ENCODE measurements around the gene HIKESHI.
A peak's percentile ranks its signal among the peaks of the same experiment; 100 is the strongest.
"Not testable (repeated sequence)": the region's sequence is repeated elsewhere in the genome, so short reads cannot be mapped to it uniquely, and the experiment has no call there.

HIKESHI gene, protein sequence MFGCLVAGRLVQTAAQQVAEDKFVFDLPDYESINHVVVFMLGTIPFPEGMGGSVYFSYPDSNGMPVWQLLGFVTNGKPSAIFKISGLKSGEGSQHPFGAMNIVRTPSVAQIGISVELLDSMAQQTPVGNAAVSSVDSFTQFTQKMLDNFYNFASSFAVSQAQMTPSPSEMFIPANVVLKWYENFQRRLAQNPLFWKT

DNA sequence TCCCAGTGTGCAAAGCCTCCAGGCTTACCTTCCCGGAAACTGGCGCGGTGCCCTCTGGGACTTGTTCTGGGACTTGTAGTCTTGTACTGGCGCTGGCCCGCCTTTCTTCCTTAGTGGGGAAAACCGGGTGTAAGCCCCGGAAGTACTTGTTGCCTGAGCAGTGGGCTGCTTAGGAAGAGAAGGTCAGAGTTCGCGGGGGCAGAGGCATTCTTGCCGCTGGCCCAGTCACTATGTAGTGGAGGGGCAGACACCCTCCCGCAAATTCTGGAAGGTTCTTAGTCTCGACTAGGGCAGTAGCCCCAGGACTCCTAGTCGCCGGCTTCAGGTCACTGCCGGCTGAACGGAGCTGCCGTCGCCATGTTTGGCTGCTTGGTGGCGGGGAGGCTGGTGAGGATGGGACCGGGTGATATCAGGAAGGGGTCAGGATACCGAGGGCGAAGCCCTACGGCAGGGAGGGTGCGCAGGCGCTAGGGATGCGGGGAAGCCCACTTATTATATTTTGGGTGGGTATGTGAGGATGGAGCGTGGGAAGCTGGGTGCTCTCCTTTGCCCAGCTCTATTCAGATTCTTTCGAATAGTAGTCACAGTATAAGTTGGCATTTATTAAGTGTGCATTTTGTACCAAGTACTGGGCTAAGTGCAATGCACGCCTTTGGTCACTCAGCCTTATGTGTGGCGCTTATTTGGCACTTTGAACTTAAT lies at the start of gene HIKESHI:
Gene HIKESHI, plus strand, starts transcription at position 149 of the 702 bp plus-strand sequence. Its CDS starts 209 bp downstream, at position 358.
- peak; percentile 86 to 87 for DNase-seq (ENCODE audit: low read depth in 2 of 2)

DNA sequence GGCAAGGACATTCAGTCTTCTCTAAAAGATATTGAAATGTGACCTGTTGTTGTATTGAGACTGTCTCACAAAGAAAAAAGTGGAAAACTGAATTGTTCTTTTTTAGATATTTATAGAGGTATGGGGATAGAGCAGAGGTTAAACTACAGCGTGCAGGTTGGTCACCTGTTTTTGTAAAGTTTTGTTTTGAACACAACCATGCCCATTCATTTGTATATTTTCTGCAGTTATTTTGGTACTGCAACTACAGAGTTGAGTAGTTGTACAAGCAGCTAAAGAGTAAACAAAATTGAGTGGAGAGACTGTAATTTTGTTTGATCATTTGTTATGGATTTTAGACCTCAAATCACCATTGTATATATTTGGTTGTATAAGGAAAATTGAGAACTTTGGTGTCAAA lies 46.1 kb upstream of the HIKESHI start:
- no peak for DNase-seq (ENCODE audit: low read depth in 2 of 2)

DNA sequence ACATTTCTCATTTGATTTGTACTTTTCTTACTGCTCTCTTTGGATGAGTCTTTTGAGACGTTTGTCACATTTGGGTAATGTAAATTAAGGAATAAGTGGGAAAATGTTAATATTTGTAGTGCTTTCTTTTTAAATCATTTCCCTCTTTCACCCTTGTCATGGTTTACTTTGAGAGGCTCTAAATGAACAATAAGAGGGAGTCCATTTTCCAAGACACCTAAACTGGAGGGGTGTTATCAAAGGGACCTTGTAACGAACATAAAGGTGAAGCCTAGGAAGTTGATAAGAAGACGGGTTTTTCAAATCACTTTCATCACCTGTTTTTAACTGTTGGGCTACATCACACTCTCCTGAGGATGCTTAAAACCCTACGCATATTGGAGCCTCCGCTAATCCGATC lies 45.4 kb upstream of the HIKESHI start:
- DNase-seq (ENCODE audit: low read depth in 2 of 2): no peak

DNA sequence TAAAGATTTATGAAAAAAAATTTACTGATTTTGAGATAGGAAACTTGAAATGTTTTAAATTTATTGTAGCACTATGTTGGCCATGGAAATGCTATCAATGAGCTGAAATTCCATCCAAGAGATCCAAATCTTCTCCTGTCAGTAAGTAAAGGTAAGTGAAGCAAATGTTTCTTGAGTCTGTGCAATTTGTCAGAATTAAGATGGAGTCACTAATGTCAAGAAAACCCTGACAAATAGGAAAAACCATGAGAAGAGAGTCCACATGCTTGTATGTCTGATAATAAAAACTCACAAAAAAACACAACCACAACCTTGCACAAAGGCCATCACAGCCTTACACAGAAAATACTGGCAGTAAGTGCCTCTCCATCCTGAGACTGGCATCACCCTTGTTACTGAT lies 44.6 kb upstream of the HIKESHI start:
- no peak for DNase-seq (ENCODE audit: low read depth in 2 of 2)

DNA sequence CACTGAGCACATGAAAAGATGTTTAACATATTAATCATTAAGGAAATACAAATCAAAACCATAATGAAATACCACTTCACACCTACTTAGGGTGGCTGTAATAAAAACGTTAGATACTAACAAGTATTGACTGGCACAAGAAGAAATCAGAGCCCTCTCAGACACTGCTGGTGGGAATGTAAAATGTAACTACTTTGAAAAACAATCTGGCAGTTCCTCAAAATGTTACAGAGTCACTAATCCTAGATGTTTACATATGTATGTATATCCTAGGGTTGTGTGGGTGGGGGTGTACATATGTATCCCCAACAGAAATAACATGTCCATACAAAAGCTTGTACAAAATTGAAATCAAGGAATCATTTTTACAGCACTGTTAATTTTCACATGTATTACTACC lies 42.3 kb upstream of the HIKESHI start:
- no peak for DNase-seq (ENCODE audit: low read depth in 2 of 2)

DNA sequence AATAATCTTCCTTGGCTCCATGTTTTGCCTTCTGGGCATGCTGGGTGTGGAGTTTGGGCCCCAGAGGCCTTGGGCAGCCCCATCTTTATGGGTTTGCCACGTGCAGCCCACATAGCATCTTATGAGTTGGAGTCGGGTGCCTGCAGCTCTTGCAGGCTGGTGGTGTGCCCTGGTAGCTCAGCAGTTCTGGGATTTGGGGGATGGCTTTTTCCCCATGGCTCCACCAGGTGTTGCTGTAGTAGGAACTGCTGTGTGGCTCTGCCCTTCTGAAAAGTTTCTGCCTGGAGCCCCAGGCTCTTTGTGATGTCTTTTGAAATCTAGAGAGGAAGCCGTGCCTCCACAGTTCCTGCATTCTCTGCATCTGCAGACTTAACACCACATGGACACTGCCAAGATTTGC lies 40.7 kb upstream of the HIKESHI start:
- no peak for DNase-seq (ENCODE audit: low read depth in 2 of 2)

DNA sequence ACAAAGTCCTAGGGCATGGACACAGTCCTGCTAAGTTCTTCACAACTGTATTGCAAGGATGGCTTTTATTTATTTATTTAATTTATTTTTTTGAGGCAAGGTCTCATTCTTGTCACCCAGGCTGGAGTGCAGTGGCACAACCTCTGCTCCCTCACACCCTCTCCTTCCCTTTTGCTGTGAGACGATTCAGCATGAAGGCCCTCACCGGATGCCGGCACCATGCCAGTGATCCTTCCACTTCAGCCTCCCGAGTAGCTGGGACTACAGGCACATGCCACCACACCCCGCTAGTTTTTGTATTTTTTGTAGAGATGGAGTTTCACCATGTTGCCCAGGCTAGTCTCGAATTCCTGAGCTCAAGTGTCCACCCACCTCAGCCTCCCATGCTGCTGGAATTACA lies 39.7 kb upstream of the HIKESHI start:
- DNase-seq (ENCODE audit: low read depth in 2 of 2): no peak

DNA sequence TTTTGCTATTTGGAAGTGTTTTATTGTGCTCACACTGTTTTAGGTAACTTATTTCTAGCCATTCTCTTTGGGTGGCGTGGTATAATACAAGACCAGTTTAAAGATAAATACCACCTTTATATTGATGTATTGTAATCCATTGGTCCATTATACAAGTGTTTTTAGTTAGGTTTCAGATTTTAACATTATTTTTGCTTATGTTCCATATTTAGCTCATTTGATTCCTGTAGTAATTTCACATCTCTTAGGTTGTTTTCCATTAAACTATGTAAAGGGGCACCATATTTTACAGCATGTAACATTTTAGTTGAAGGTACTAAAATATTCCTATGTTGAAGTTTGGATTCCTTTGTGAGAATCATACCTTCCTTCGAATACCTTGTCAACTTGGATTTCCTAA lies 37.4 kb upstream of the HIKESHI start:
- DNase-seq (ENCODE audit: low read depth in 2 of 2): no peak

DNA sequence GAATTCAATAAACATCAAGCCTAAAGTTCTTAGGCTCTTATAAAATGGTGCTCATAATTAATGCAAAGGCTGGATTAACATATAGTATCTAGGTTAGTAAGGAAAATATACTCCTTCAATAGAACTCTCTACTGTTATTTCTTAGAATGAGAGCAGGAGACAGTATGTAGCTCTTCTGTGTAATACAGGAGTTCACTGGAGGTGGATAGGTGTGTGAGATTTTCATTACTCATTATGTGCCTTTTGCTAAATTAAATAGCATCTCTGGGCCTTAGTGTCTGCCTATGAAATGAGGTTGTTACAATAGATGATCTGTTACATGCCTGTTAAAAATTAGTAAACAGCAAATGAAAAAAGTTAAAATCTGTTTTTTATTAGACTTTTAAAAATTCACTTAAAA lies 36.8 kb upstream of the HIKESHI start:
- no peak for DNase-seq (ENCODE audit: low read depth in 2 of 2)

DNA sequence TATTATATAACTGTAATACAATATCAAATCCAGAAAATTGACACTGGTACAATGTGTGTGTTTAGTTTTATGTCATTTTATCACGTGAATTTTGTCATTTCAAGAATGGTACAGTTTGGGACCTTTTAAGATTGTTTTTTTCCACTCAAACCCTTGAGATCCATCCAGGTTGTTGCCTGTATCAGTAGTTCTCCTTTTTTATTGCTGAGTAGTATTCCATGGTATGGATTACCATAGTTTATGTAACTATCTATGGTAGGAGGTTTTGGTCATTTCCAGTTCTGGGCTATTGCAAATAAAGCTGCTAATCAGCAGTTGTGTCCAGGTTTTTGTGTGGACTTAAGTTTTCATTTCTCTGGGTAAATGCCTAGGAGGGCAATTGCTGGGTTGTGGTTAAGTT lies 32.4 kb upstream of the HIKESHI start:
- no peak for DNase-seq (ENCODE audit: low read depth in 2 of 2)

DNA sequence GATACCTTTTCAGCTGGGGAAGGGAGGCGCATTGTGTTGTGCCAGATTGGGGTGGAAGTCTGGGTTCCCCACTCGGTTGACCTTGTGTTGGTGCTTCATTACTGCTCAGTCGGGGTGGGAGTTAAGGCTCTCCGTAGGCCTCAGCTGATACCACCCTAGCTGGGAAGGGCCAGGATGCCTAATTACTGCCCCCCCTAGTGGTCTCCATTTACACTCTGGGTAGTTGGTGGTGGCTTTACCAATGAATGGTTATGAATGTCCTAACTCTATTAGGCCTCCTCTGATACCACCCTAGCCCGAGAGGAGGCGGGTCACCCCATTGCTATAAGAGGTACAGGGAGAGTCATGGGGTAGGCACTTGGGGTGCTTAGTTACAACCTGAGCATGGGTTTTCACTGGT lies 27.5 kb upstream of the HIKESHI start:
- no peak for DNase-seq (ENCODE audit: low read depth in 2 of 2)

DNA sequence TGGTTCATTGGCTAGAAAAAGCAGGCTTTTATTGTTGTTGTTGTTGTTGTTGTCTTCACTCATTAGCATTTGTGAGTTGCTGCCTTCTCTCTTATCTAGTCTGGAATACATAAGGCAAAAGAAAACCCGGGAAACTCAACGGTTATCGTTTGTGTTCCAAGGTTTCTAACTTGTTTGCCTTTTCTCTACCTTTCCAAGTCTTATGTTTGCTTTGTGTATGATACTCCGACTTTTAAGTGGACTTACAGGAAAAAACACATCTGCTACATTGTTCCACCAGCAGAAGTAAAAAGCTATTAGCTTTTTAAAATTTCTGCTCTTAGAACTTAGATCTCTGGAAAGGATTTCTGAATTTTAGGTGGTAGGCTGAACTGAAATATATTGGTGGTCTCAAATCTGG lies 27.0 kb upstream of the HIKESHI start:
- DNase-seq (ENCODE audit: low read depth in 2 of 2): no peak

DNA sequence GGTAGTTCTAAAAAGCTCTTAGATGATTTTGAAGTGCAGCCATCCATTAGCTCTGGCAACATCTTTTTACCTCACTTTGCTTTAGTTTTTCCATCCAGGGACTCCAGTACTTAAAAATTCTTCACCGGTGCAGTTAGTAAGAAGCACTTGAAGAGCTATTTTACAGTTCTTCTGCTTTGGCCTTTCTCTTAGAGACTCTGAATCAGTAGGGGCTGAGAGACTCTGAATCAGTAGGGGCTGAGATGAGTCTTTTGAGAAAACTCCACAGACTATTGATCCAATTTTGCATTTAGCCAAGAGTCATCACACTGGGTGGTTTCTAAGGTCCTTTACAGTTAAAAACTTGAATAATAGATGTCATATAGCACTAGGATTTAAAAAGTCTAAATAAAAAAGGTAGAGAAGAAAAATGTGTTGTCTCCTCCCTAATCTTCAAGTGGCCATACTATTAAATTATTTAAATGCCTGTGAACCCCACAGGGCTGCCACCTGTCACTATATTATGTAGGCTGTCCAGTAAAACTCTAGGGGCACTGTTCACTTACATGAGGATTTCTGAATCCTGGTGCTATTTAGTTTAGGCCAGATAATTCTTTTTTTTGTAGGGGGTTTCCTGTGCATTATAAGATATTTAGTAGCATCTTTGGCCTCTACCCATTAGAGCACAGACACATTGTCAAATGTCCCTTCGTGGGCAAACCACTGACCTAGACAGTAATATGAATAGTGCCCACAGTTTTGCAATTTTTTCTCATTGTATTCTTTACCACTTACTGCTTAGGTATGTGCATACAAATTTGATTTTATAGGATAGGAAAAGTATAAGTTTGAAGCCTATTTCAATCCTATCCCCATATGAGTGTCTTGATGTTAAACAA lies 26.3 kb upstream of the HIKESHI start:
- no peak for DNase-seq (ENCODE audit: low read depth in 2 of 2)

DNA sequence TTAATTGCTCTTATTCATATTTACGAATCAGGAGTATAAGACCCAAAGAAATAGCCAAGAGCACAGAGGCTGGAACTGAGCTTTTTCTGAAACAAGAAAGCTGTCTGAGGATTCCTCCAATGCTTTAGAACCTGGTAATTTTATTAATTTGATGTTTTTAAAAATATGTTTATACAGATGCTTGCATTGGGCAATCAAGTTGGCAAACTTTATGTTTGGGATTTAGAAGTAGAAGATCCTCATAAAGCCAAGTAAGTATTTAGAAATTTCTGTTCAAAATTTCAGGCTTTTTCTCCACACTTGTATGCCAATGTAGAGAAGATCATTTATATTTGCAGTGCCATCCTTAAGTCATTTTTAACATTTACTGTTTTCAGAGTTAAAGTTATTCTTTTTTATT lies 24.3 kb upstream of the HIKESHI start:
- no peak for DNase-seq (ENCODE audit: low read depth in 2 of 2)

DNA sequence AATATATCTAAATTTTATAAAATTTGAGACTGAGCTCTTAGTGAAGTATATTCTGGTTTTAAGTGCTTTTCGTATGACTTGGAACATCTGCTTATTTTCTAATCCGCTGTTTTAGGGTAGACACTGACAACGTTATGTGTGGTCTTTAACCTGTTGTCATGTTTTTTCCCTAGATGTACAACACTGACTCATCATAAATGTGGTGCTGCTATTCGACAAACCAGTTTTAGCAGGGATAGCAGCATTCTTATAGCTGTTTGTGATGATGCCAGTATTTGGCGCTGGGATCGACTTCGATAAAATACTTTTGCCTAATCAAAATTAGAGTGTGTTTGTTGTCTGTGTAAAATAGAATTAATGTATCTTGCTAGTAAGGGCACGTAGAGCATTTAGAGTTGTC lies 23.8 kb upstream of the HIKESHI start:
- DNase-seq (ENCODE audit: low read depth in 2 of 2): no peak

DNA sequence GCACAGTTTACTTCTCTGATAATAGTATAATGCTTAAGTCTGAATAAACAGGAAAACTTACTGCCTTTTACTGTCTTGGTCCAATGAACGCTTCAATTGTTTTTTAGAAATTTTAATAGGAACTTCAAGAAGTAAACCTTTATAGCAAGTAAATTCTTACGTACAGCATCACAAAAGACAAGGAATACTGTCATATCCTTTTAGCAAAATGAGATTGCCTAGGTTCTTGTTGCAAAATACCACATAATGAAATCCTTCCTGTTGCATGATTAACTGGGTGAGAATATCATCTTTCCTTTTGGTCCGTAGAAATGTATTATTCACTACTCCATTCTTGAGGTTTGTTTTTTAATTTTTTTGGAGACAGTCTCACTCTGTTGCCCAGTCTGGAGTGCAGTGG lies 22.3 kb upstream of the HIKESHI start:
- DNase-seq (ENCODE audit: low read depth in 2 of 2): no peak

DNA sequence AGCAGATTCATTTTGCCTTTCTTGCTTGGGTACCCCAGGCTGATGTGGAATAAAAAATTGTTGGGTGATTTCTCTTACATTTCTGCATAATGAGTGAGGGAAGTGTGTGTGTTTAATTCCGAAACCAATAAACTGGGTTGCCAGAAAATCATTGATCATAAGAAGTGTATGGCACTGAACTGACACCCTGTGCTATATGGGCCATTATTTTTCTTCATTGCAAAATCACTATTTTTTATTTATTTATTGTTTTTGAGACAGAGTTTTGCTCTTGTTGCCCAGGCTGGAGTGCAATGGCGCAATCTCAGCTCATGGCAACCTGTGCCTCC lies 14.6 kb upstream of the HIKESHI start:
- DNase-seq (ENCODE audit: low read depth in 2 of 2): no peak

DNA sequence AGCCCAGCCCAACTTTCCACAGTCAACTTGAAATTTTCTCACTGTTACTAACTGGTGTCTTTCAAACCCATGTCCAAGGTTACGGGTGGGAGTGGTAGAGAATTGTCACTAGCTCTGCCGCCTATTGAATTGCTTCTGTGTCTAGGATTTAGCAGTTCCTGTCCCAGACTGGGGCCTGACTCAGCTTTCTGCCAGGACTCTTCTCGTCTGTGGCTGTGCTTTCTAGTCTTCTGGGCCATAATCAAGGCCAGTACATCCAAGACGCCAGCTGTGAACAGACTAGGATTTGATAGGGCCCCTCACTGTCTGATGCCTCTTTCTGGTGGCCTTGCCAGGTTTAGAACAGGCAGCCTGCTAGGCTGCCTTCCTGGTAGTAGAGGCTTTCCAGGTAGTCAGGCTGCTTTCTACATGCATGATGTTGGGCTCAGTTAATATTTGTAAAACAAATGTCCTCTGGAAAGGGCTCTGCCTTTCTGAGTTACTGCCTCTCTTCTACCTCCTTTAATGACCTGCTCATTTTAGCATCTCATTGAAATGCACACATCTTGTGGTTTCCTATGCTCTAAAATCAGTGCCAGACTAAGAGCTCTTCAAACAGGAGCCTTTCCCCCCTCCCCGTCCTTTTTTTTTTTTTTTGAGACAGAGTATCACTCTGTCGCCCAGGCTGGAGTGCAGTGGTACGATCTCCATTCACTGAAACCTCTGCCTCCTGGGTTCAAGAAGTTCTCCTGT lies 13.1 kb upstream of the HIKESHI start:
- no peak for DNase-seq (ENCODE audit: low read depth in 2 of 2)

DNA sequence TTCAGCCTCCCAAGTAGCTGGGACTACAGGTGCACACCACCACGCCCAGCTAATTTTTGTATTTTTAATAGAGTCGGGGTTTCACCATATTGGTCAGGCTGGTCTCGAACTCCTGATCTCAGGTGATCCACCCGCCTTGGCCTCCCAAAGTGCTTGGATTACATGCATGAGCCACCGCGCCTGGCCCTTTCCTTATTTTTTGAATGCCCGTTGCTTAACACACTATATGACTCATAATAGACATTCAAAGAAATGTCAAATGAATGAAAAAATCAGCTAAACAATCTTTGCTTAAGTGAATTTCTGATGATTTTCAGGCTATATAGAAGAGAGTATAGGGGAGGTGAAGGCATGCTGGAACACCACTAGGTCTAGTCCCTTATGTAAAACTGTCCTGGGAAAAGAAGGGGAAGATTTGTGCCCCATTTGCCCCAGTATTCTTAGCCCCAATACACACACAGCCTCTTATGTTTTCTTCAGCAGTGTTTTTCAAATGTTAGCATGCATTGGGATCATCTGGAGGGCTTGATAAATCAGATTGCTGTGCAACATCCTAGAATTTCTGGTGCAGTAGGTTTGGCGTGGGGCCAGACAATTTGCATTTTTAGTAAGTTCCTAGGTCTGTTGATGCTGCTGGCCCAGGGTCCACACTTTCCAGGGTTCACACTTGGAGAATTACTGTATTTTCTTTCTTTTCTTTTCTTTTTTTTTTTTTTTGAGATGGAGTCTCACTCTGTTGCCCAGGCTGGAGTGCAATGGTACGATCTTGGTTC lies 12.3 kb upstream of the HIKESHI start:
- not testable (repeated sequence) for DNase-seq (ENCODE audit: low read depth in 2 of 2)

DNA sequence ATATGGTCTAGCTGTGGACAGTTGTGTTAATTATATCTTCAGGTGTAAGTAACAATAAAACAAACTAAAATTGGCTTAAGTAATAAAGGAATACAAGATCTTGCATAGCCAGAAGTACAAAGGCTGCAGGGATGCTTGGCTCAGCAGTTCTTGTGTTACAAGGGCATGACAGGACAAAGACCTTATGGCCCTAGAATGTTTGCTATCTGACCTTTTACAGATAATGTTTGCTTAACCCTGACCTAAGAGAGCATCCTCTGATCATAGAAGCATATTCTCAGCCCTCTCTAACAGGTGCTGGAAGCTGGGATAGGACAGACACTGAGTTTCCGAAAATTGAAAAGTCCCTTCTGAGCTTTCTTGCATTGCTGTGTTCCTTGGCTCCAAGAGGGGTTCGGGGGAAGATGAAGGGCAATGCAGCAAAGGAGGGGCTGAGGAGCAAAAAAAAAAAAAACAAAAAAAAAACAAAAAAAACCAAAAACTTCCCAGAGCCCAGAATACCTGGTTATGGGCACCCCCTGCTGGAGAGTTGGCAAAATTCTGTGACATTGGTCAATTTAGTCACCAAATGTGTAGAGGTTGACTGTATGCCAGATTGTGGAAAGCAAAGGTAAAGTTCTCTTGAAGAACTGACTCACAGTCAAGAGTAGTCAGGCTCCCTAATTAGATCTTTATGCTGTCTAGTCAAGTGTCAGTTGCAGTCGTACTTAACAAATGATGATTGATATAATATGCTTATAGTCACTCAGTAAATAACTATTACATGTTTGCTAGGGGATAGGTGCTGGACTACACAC lies 10.4 kb upstream of the HIKESHI start:
- peak; percentile 23 to 29 for DNase-seq (ENCODE audit: low read depth in 2 of 2)

Data from activated CD8-positive, alpha-beta memory T cell treated with anti-CD3 and anti-CD28 coated beads for 4 hours (primary cell).